ENCODE results near the gene ZBTB11. TPM values are rescaled to one million over a fixed set of nuclear protein-coding genes. Genes with fewer than 3 reads are reported as not detected.
"Not testable (repeated sequence)": the region's sequence is repeated elsewhere in the genome, so short reads cannot be mapped to it uniquely, and the experiment has no call there.

The ZBTB11 gene
- total and polyA plus RNA-seq, 2 experiments from 2014 or later = 7.7 to 22.4 TPM

DNA sequence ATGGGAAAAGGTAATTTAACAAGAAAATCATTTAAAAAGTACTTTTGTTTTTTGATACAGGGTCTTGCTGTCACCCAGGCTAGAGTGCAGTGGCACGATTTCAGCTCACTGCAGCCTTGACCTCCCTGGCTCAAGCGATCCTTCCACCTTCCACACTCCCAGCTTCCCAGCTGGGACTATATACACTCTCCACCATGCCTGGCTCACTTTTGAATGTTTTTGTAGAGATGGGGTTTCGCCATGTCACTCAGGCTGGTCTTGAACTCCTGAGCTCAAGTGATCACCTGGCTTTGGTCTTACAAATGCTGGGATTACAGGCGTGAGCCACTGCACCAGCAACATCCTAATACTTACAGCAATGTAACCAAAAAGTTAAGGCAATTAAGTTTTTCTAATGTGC lies 3.5 kb upstream of the ZBTB11 start (continued):
- TF ChIP-seq, protein P1, sequence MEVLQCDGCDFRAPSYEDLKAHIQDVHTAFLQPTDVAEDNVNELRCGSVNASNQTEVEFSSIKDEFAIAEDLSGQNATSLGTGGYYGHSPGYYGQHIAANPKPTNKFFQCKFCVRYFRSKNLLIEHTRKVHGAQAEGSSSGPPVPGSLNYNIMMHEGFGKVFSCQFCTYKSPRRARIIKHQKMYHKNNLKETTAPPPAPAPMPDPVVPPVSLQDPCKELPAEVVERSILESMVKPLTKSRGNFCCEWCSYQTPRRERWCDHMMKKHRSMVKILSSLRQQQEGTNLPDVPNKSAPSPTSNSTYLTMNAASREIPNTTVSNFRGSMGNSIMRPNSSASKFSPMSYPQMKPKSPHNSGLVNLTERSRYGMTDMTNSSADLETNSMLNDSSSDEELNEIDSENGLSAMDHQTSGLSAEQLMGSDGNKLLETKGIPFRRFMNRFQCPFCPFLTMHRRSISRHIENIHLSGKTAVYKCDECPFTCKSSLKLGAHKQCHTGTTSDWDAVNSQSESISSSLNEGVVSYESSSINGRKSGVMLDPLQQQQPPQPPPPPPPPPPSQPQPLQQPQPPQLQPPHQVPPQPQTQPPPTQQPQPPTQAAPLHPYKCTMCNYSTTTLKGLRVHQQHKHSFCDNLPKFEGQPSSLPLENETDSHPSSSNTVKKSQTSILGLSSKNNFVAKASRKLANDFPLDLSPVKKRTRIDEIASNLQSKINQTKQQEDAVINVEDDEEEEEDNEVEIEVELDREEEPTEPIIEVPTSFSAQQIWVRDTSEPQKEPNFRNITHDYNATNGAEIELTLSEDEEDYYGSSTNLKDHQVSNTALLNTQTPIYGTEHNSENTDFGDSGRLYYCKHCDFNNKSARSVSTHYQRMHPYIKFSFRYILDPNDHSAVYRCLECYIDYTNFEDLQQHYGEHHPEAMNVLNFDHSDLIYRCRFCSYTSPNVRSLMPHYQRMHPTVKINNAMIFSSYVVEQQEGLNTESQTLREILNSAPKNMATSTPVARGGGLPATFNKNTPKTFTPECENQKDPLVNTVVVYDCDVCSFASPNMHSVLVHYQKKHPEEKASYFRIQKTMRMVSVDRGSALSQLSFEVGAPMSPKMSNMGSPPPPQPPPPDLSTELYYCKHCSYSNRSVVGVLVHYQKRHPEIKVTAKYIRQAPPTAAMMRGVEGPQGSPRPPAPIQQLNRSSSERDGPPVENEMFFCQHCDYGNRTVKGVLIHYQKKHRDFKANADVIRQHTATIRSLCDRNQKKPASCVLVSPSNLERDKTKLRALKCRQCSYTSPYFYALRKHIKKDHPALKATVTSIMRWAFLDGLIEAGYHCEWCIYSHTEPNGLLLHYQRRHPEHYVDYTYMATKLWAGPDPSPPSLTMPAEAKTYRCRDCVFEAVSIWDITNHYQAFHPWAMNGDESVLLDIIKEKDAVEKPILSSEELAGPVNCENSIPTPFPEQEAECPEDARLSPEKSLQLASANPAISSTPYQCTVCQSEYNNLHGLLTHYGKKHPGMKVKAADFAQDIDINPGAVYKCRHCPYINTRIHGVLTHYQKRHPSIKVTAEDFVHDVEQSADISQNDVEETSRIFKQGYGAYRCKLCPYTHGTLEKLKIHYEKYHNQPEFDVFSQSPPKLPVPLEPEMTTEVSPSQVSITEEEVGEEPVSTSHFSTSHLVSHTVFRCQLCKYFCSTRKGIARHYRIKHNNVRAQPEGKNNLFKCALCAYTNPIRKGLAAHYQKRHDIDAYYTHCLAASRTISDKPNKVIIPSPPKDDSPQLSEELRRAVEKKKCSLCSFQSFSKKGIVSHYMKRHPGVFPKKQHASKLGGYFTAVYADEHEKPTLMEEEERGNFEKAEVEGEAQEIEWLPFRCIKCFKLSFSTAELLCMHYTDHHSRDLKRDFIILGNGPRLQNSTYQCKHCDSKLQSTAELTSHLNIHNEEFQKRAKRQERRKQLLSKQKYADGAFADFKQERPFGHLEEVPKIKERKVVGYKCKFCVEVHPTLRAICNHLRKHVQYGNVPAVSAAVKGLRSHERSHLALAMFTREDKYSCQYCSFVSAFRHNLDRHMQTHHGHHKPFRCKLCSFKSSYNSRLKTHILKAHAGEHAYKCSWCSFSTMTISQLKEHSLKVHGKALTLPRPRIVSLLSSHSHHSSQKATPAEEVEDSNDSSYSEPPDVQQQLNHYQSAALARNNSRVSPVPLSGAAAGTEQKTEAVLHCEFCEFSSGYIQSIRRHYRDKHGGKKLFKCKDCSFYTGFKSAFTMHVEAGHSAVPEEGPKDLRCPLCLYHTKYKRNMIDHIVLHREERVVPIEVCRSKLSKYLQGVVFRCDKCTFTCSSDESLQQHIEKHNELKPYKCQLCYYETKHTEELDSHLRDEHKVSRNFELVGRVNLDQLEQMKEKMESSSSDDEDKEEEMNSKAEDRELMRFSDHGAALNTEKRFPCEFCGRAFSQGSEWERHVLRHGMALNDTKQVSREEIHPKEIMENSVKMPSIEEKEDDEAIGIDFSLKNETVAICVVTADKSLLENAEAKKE (CRISPR knock-in tag; IDR thresholded peaks at IDR 0.05) = no peak
- TF ChIP-seq, protein P2, sequence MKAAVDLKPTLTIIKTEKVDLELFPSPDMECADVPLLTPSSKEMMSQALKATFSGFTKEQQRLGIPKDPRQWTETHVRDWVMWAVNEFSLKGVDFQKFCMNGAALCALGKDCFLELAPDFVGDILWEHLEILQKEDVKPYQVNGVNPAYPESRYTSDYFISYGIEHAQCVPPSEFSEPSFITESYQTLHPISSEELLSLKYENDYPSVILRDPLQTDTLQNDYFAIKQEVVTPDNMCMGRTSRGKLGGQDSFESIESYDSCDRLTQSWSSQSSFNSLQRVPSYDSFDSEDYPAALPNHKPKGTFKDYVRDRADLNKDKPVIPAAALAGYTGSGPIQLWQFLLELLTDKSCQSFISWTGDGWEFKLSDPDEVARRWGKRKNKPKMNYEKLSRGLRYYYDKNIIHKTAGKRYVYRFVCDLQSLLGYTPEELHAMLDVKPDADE (IDR thresholded peaks at IDR 0.05) = no peak
- TF ChIP-seq NANOG (IDR thresholded peaks at IDR 0.05; ENCODE audit: borderline replicate concordance) (no peak), ZNF114 (CRISPR knock-in tag; IDR thresholded peaks at IDR 0.05) (no peak), EZH2 (IDR thresholded peaks at IDR 0.05; ENCODE audit: low read depth, unreplicated experiment) (no peak), CREB1 (CRISPR knock-in tag; IDR thresholded peaks at IDR 0.05; ENCODE audit: low read depth) (no peak), STAT1 (IDR thresholded peaks at IDR 0.05; ENCODE audit: unreplicated experiment) (no peak), EZH2phosphoT487 (IDR thresholded peaks at IDR 0.05; ENCODE audit: unreplicated experiment) (no peak), ZNF331 (CRISPR knock-in tag; IDR thresholded peaks at IDR 0.05; ENCODE audit: low read depth) (no peak), POLR2AphosphoS5 (IDR thresholded peaks at IDR 0.05; ENCODE audit: low read depth) (no peak)

DNA sequence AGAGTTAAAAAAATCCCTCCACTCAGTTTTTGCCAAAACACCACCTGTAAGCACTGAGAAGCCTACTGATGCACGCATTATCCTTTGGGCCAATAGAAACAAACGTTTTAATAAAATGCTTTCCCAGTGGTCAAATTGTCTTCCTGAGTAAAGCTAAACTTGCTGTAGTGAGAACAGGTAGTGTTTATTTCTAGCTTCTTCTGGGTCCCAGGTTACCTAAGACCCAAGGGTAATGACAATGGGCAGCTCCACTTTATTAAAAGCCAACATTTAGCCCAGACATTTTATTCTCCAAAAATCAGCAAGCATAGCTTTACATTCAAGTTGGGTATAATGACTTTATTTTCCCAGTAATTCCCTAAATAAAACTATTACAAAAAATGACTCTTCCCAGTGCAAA lies 1.9 kb upstream of the ZBTB11 start:
- H3K4me3 Mint-ChIP-seq, H3K27ac Mint-ChIP-seq: not testable (repeated sequence)
- H3K79me2 ChIP-seq (replicated peaks; ENCODE audit: insufficient read depth) = peaks cover 36% of the 10 kb centered on the region

More for the DNA sequence above, 1.9 kb upstream of the ZBTB11 start:
- Histone ChIP-seq H4K20me1 (replicated peaks; ENCODE audit: insufficient read depth) (peaks cover 23% of the 10 kb centered on the region), H3F3A (replicated peaks; ENCODE audit: low read depth) (peaks cover 48% of the 10 kb centered on the region), H3K36me3 (ENCODE audit: insufficient read depth) (peaks cover 37% of the 10 kb centered on the region)
- H3K27me3 ChIP-seq (ENCODE audit: insufficient read depth); DNase-seq (ENCODE audit: low spot score); H2AFZ ChIP-seq; H3K4me2 ChIP-seq; H3K9me3 Mint-ChIP-seq; H3K4me1 ChIP-seq (ENCODE audit: insufficient read depth); H3K27ac ChIP-seq (ENCODE audit: low read depth); H3K9me2 ChIP-seq (ENCODE audit: insufficient read depth); ATAC-seq; H3K4me3 ChIP-seq: not testable (repeated sequence)
- Mint-ChIP-seq H3K27me3 (ENCODE audit: insufficient read depth, low read depth, poor library complexity) (peaks cover 10% of the 10 kb centered on the region), H3K36me3 (ENCODE audit: low read depth) (peaks cover 45% of the 10 kb centered on the region), H3K4me1 (peaks cover 13% of the 10 kb centered on the region)

All from GM23338 (cell line).